Mucosa of descending colon (tissue), 3 donors: ENCODE data around the gene GART. TPM values are rescaled to one million over a fixed set of nuclear protein-coding genes. Genes with fewer than 3 reads are reported as not detected.

Source experiments
- ATAC-seq: fragments of 200-7000 bp; cut with Tn5 transposase; one replicate; pipeline ENCODE4 v1.9.1; 2020; ENCODE audit warnings: mild to moderate bottlenecking, moderate library complexity
- DNase-seq, 3 donors: peaks; one replicate each; pipeline ENCODE4 v3.0.0-alpha.2; 2020
- H3K36me3 ChIP-seq: fragments of 200-600 bp; one replicate; pipeline ENCODE4 v1.8.0; 2021; ENCODE audit warnings: low read depth, mild to moderate bottlenecking
- H3K4me1 ChIP-seq: fragments of 200-600 bp; one replicate; pipeline ENCODE4 v1.8.0; 2021; ENCODE audit warnings: low read depth, mild to moderate bottlenecking
- H3K4me3 ChIP-seq: fragments of 200-600 bp; one replicate; pipeline ENCODE4 v1.8.0; 2021; ENCODE audit warnings: mild to moderate bottlenecking
- H3K9me3 ChIP-seq: fragments of 200-600 bp; one replicate; pipeline ENCODE4 v1.8.0; 2021; ENCODE audit warnings: mild to moderate bottlenecking
- CTCF ChIP-seq: fragments of 200-600 bp; IDR thresholded peaks from one replicate; pipeline ENCODE4 v1.8.0; 2022; ENCODE audit warnings: antibody characterized with exemption, mild to moderate bottlenecking
- intact Hi-C, 2 donors: fragments of 100-400 bp; cut with DNase I in 1 of 2; cut with micrococcal nuclease in 1 of 2; formaldehyde crosslinking; loops; one replicate each; pipeline versions ENCODE4 v1.11.0 to v1.11.1; 2022; cut with DNase I, micrococcal nuclease
- long read RNA-seq, 2 donors: library from polyadenylated mRNA; unstranded; transcript quantifications; one replicate each; pipeline ENCODE4 v2.0.0, GENCODE V29; 2019 to 2021
- total RNA-seq, 3 donors: library from RNA; stranded (reverse); fragmentation: NEBNext Ultra II Directional in 2 of 3; extraction: Animal tissue kit (Norgen Biotek cat#: 25700) in 2 of 3; gene quantifications; one replicate each; pipeline versions ENCODE4 v1.2.1 to v1.2.4, GENCODE V29; 2021 to 2023
- donor health status: DM: no; HTN: no; CAD: no; lungs with moderate emphysema.
- donor health status: DM: no; HTN: no; CAD: no.
- donor health status: DM: no; HTN: yes; CAD: no.

The GART gene
- total RNA-seq = 10 to 100 TPM; 45.5 to 57.2 (median 55.6) TPM
- long read RNA-seq, donor 1, transcript GART-201 (11 exons, 2,149 nt) = minor isoform, 10 of 40 reads
- long read RNA-seq, donor 1, transcript GART-203 (22 exons, 3,341 nt) = major isoform, 15 of 40 reads
- long read RNA-seq, donor 1, partial matches to known transcripts = 6 of 40 reads
- long read RNA-seq, donor 1, other reads (novel, unspliced or antisense) = 9 of 40 reads
- long read RNA-seq, donor 2, transcript GART-201 (11 exons, 2,149 nt) = major isoform, 8 of 26 reads
- long read RNA-seq, donor 2, partial matches to known transcripts = 7 of 26 reads
- long read RNA-seq, donor 2, other reads (novel, unspliced or antisense) = 8 of 26 reads

DNA sequence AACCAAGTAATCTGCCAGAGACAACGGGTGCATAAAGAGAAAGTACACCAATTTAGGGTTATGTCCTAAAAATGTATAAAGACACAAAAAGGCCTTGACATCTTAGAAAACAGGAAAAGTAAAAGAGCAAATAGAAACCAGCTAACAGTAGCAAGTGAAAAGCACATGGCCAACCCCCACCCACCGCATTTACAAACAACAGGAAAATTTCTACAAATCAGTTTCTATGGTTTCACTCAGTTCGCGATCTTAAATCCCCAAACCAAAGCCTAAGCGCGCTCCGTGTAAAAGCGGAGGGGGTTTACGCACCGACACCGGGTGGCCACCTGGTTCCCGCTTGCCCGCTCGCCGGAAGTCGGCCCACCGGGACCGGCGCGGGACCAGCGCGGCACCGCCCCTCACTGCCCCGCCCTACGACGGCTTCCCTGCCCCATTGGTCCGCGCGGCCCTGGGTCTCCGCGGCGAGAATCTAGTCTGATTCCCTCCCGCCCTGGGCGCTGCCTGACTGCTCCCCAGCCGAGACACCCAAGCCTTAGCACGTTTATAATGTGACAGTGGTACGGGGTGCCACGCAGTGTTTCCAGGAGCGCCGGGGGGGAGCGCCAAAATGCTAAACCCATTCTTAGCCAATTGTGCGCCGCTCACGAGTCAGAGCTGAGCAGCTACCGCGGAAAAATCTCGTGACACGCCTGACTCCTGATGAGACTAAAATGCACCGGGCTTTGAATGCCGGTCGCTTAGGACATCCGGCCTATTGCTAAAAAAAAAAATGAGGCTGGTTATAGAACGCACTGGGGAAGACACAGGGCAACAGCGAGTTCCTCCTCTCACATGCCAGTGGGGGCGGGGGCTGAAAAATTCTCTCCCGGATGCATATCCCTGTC, at the start of gene GART:
Gene GART (minus strand): TSS at position 362 of the 884 bp plus-strand sequence. CDS start 2,802 bp downstream, outside the sequence.
- H3K9me3 ChIP-seq = no peaks in the 10 kb centered on the region
- DNase-seq (peak; percentile 88 to 91 (median 90)), ATAC-seq (peak; percentile 79)
- H3K4me1 ChIP-seq = peaks cover 26% of the 10 kb centered on the region
- intact Hi-C loops = no loop called here
- H3K36me3 ChIP-seq = peaks cover 4% of the 10 kb centered on the region
- peak within 1 kb of the TSS; percentile 60 for H3K4me3 ChIP-seq
- TF ChIP-seq CTCF = no peak

- H3K9me3 ChIP-seq = no peaks in the 10 kb centered on the region
- H3K4me3 ChIP-seq = peak within 1 kb of the TSS; percentile 54
- peak; percentile 99 for ATAC-seq
- no peaks in the 10 kb centered on the region for H3K36me3 ChIP-seq
- intact Hi-C loops = no loop called here
- H3K4me1 ChIP-seq = peaks cover 8% of the 10 kb centered on the region
- peak; percentile 89 to 96 (median 92) for DNase-seq
- TF ChIP-seq CTCF = no peak
Measured at GRCh38 chr21:33588485-33589335, 46.8 kb upstream of the GART start, which contains the start of gene DONSON. Gene DONSON, minus strand, starts transcription at chr21:33588684. Its CDS starts 43 bp downstream, at chr21:33588641.

GRCh38 chr21:33587792-33588484, 46.0 kb upstream of the GART start:
- Histone ChIP-seq H3K36me3 (no peaks in the 10 kb centered on the region), H3K4me1 (peaks cover 8% of the 10 kb centered on the region), H3K4me3 (peak overlapping the region; percentile 54), H3K9me3 (no peaks in the 10 kb centered on the region)
- DNase-seq = peak; percentile 42 to 67 (median 65)
- intact Hi-C loops = no loop called here
- peak; percentile 45 for ATAC-seq
- TF ChIP-seq CTCF = no peak

DNA sequence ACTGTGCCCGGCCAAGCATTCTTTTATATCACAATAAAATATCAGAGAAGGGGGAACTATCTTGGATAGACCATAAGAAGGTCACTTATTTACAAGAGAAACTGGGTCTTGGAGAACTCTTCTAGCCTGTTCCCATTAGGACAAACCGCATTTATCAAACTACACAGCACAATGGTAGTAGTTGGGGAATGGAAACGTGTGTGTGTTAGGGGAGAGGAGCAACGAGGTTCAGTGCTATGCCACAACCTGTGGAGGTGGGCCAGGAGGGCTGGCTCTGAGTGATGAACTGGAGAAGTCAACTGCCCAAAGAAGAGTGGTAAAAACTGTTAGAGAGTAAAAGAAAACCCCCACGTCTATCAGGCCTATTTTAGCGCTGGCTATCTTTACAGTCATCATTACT, 45.0 kb upstream of the GART start:
- Histone ChIP-seq H3K4me3 (no peak overlapping the region), H3K9me3 (no peaks in the 10 kb centered on the region), H3K4me1 (peaks cover 8% of the 10 kb centered on the region), H3K36me3 (no peaks in the 10 kb centered on the region)
- intact Hi-C loops = no loop called here
- no peak for ATAC-seq
- DNase-seq = no peak
- TF ChIP-seq CTCF = no peak

DNA sequence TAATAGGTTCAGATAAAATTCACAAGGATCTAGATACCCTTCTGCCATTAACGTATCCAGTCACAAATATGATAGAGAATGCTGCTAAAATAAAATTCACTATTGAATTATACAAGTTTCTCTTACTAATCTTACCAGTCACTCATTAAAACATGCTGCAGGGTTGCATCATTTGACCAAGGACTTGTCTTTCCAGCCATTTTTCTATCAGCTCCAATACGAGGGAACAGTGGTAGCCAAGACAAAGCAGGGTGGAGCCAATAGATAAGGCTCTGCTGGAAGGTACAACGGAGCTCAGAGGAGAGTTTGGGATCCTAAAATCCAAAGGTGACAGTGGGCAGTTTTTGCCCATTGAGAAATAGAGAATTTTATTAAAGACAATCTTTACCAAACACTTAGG, 42.5 kb upstream of the GART start:
- intact Hi-C loops = no loop called here
- ATAC-seq (no peak), DNase-seq (no peak)
- H3K36me3 ChIP-seq = no peaks in the 10 kb centered on the region
- no peak overlapping the region for H3K4me3 ChIP-seq
- no peak for TF ChIP-seq CTCF
- H3K9me3 ChIP-seq = no peaks in the 10 kb centered on the region
- peaks cover 7% of the 10 kb centered on the region for H3K4me1 ChIP-seq
